ENCODE data around the gene MTMR12.

DNA sequence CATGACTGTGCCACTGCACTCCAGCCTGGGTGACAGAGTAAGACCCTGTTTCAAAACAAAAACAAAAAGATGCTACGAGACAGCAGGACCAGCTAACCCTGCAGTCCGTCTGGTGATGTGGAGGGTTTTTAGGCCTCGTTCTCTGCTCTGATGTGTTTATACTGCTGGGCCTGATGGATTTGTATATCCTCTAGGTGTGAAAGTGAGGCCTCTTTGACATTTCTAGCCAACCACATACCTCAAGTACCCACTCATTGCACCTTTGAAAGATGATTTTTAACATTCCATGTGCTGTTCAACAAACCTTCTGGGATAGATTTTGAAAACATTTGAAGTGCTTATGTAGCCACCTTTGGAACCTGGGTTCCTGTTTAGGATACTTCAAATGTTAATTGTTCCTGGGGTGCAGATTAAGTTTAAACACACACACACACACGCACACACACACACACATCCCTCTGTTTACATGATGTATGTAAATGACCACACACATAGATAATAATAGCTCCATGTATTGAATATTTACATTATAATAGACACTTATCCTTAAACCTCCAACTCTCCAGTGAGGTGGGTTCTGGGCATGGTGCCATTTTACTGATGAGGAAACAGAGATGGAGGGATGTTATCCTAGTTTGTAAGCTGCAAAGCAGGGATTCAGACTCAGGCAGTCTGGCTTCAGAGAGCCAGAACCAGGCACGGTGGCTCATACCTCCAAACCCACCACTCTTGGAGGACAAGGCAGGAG lies 89.8 kb downstream of the MTMR12 start:
- TF ChIP-seq POLR2A (IDR thresholded peaks at IDR 0.05; ENCODE audit: low read length) (no peak), GATA1 (IDR thresholded peaks at IDR 0.05; ENCODE audit: low read depth, low read length) (no peak)
